KMS-11 (cell line): ENCODE results near the gene DTYMK.

Source experiments
- H2AFZ ChIP-seq: fragments of 200-600 bp; sonication (generic); 2 replicates; pipeline ENCODE4 v1.6.1; 2016; ENCODE audit warnings: antibody characterized with exemption, mixed run types, low read depth
- H3K27ac ChIP-seq: fragments of 200-600 bp; sonication (generic); 2 replicates; pipeline ENCODE4 v1.6.1; 2016; ENCODE audit warnings: mild to moderate bottlenecking, mixed run types
- H3K27me3 ChIP-seq: fragments of 200-600 bp; sonication (generic); 2 replicates; pipeline ENCODE4 v1.6.1; 2017; ENCODE audit warnings: mild to moderate bottlenecking, low read depth, mixed run types, moderate library complexity; ENCODE audit not compliant: insufficient read depth
- H3K36me3 ChIP-seq: fragments of 200-600 bp; sonication (generic); 2 replicates; pipeline ENCODE4 v1.6.1; 2017; ENCODE audit warnings: mild to moderate bottlenecking, mixed run types; ENCODE audit not compliant: insufficient read depth
- H3K4me1 ChIP-seq: fragments of 200-600 bp; sonication (generic); 2 replicates; pipeline ENCODE4 v1.6.1; 2016; ENCODE audit warnings: mild to moderate bottlenecking, low read depth, mixed run types; ENCODE audit not compliant: poor library complexity, severe bottlenecking
- H3K4me2 ChIP-seq: fragments of 200-600 bp; sonication (generic); 2 replicates; pipeline ENCODE4 v1.7.0; 2016; ENCODE audit warnings: mild to moderate bottlenecking, mixed run types
- H3K4me3 ChIP-seq: fragments of 200-600 bp; sonication (generic); IDR thresholded peaks from 2 replicates; pipeline ENCODE4 v1.6.1; 2017; ENCODE audit warnings: low read depth, low read length, mixed read lengths; ENCODE audit not compliant: insufficient read depth
- H3K79me2 ChIP-seq: fragments of 200-600 bp; sonication (generic); 2 replicates; pipeline ENCODE4 v1.6.1; 2016; ENCODE audit warnings: low read depth, mixed run types; ENCODE audit not compliant: insufficient read depth
- H3K9ac ChIP-seq: fragments of 200-600 bp; sonication (generic); 2 replicates; pipeline ENCODE4 v1.6.1; 2016; ENCODE audit warnings: mild to moderate bottlenecking, mixed run types
- H4K20me1 ChIP-seq: fragments of 200-600 bp; sonication (generic); 2 replicates; pipeline ENCODE4 v1.6.1; 2016; ENCODE audit warnings: mild to moderate bottlenecking, mixed run types; ENCODE audit not compliant: insufficient read depth
- CTCF ChIP-seq: fragments of 200-600 bp; sonication (generic); conservative IDR thresholded peaks from 2 replicates; pipeline ENCODE4 v1.6.1; 2017; ENCODE audit warnings: low read depth, mild to moderate bottlenecking, antibody characterized with exemption, low read length, moderate library complexity, mixed read lengths

The DTYMK gene

DNA sequence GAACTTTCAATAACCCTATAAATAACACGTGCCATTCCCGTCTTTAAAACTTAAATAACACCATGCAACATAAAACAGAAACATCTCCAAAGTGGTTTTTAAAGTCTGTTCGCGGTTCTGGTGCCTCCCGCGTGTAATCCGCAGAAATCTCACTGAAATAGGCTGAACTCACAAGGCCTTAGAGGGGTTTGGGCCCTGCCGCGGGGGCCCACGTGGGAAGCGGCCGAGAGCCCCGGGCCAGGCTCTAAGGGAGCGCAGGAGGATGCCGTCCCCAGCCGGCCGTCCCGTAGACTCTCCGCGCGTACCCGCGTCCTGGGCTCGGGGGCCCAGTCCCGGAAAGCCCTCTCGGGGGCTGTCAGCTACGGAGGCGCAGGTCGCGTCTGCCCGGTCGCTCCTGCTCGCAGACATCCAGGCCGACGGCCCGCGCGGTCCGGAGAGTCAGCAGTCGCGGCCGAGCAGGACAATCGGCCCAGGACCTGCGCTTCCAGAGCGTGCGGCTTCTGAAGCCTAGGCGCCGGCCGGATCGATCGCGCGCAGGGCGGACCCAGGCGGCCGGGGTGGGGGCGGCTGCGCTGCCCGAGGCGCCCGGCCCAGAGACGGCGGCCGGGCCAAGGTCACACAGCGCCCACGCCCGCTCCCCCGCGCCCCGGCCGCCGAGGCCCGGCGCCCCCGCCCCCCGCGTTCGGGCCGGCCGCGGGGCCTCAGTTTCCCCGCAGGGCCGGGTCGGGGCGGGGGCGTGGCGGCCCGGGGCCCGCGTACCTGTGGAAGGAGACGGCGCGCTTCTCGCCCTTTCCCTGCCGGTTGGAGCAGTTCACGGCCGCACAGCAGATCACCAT is 50.2 kb downstream of the DTYMK start:
- Histone ChIP-seq H3K27ac (peak overlapping the region; percentile 56), H3K4me2 (peak overlapping the region; percentile 78), H3K36me3 (no peaks in the 10 kb centered on the region; the same call in 1 of the 2 replicates), H2AFZ (peak overlapping the region; percentile 70), H3K9ac (peak overlapping the region; percentile 73), H3K79me2 (peaks cover 61% of the 10 kb centered on the region), H3K4me3 (peak overlapping the region; percentile 92), H3K4me1 (peaks cover 22% of the 10 kb centered on the region), H4K20me1 (peaks cover 8% of the 10 kb centered on the region; the same call in 1 of the 2 replicates), H3K27me3 (no peaks in the 10 kb centered on the region)
- no peak for TF ChIP-seq CTCF

DNA sequence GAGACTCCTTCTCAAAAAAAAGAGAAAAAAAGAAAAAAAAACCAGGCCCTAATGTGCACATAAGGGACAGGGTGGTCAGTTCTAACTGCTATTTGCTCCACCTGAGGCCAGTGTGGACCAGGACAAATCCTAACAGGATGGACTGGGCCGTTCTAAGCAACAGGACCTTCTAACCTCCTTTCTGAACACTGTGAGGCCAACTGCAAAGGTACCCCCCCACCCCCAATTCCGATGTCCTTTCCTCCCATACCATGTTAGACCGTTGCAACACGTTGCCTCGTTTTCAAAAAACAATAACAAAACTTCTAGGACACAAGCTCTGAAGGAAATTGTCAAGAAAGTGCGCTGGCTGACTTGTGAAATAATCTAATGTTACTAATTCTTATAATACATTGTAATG is 50.9 kb downstream of the DTYMK start:
- Histone ChIP-seq H3K4me3 (peak overlapping the region; percentile 92), H3K27ac (peak overlapping the region; percentile 56), H3K4me1 (peaks cover 22% of the 10 kb centered on the region), H3K36me3 (no peaks in the 10 kb centered on the region; the same call in 1 of the 2 replicates), H3K79me2 (peaks cover 61% of the 10 kb centered on the region), H3K27me3 (no peaks in the 10 kb centered on the region), H3K9ac (peak overlapping the region; percentile 73), H2AFZ (peak overlapping the region; percentile 70), H3K4me2 (peak overlapping the region; percentile 78), H4K20me1 (peaks cover 8% of the 10 kb centered on the region; the same call in 1 of the 2 replicates)
- no peak for TF ChIP-seq CTCF

DNA sequence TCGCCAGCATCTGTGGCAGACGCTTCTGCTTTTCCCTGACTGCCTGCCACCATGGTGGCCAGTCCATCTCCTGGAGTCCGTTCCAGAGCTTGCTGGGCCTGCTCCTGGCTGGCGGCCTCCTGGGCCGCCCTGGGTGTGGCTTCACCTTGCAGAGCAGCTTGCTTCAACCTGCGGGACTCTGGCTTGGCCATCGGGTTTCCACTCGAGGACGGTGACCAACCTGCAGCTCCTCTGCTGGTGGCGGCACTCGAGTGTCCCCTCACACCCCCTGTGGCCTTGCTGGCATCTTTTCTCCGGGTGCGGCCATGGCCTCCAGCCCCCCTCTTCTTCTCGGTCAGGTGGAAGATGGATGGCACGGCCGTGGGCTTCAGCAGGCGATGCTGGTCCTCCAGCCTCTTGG is 53.1 kb downstream of the DTYMK start:
- Histone ChIP-seq H3K9ac (no peak overlapping the region), H3K4me1 (peaks cover 16% of the 10 kb centered on the region), H3K27me3 (no peaks in the 10 kb centered on the region), H3K4me3 (no peak overlapping the region), H3K36me3 (no peaks in the 10 kb centered on the region; the same call in 1 of the 2 replicates), H3K27ac (no peak overlapping the region), H3K79me2 (peaks cover 41% of the 10 kb centered on the region), H4K20me1 (no peaks in the 10 kb centered on the region), H2AFZ (no peak overlapping the region), H3K4me2 (no peak overlapping the region)
- no peak for TF ChIP-seq CTCF

GRCh38 chr2:241632478-241633325 is 53.9 kb downstream of the DTYMK start:
- TF ChIP-seq CTCF: no peak
- Histone ChIP-seq H3K4me3 (no peak overlapping the region), H3K36me3 (no peaks in the 10 kb centered on the region; the same call in 1 of the 2 replicates), H3K79me2 (peaks cover 41% of the 10 kb centered on the region), H2AFZ (no peak overlapping the region), H3K4me1 (peaks cover 11% of the 10 kb centered on the region), H3K27ac (no peak overlapping the region), H4K20me1 (no peaks in the 10 kb centered on the region), H3K27me3 (no peaks in the 10 kb centered on the region), H3K9ac (no peak overlapping the region), H3K4me2 (no peak overlapping the region)
